ENCODE results near the gene TMX1. TPM values are rescaled to one million over a fixed set of nuclear protein-coding genes. Genes with fewer than 3 reads are reported as not detected.

The TMX1 gene
- total RNA-seq, 1 donor from 2014 or later = 28.1 TPM

GRCh38 chr14:51242545-51243490, 2.8 kb downstream of the TMX1 start:
- DNase-seq = no peak

- DNase-seq = no peak
Observed at GRCh38 chr14:51244591-51244990, 4.5 kb downstream of the TMX1 start.

DNA sequence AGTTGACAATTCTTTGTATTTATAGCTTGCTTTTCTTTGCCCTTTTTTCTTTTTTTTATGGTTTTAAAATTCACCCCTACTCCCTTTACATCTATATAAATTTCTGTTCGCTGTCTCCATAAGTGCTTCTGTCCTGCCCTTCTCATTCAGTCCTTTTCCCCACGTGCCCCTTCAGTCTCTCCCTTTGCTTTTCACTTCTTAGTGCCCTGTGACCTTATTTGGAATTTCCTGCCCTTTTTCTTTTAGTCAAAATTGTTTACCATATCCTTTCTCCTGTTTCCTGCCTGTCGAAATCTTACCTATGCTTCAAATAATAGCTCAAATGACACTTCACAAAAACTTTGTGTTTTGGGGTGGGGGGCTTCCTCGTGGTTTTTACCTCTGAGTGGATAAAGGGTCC, 6.0 kb downstream of the TMX1 start:
- DNase-seq = no peak

GRCh38 chr14:51248016-51248987, 8.3 kb downstream of the TMX1 start:
- no peak for DNase-seq

DNA sequence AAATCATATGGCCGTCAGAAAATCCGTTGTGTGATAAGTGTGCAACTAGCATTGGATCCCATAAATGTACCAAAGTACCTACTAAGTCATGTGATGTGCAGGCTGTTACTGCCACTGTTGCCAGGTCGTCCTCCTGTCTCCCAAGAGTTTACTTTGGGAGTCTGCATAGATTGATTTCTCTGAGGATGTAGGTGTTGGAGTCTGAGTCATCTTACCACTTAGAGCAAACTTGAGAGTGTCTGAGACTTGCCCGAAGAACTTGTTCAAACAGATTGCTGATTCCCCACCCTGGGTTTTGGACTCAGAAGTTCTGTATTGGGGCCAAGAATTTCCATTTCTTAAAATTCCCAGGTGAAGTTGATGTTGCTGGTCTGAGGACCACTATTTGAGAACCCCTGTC, 11.4 kb downstream of the TMX1 start:
- no peak for DNase-seq

DNA sequence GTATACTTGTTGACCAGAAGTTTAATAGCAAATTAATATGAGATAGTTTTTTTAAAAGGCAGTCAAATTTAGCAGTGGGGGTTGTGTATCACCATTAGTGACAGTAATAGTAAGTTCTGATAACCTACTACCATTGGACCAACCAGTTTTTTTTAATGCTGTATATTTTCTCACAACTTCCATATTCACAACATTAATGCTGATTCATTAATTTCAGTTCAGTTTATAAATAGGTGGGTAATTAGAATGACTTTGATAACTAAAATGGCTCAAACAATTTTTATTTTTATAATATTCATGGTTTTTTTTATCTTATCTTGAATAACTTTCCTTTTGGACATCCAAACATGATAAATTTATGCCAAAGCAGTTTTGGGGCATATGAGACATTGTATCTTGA, 13.8 kb downstream of the TMX1 start:
- DNase-seq = no peak

- no peak for DNase-seq
Observed at GRCh38 chr14:51258280-51258679, 18.2 kb downstream of the TMX1 start.

DNA sequence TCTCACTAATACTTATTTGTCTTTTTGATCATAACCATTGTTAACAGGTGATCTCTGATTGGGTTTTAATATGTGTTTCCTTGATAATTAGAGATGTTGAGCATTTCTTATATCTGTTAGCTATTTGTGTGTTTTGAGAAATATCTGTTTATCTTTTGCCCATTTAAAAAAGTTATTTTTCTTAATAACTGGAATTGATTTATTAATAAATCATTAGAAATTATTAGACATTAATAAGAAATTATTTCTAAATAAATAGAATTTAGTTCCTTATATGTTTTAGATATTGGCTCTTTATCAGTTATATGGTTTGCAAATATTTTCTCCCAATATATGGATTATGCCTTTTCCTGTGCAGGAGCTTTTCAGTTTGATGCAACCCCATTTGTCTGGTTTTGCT, 18.7 kb downstream of the TMX1 start:
- no peak for DNase-seq

DNA sequence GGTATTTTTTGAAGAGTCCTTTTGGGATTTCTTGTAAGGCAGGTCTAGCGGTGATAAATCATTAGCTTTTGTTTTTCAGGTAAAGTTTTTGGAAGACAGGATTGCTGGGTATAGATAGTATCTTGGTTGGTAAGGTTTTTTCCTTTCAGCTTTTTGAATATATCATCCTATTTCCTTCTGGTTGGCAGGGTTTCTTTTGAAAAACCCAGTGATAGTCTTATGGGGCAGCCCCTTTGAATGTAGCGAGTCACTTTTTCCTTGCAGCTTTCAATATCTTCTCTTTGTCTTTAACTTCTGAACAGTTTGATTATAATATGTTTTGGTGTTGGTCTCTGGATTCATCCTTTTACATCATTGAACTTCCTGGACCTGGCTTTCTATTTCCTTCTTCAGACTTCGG, 20.2 kb downstream of the TMX1 start:
- no peak for DNase-seq

- DNase-seq = no peak
Observed at GRCh38 chr14:51261151-51261550, 21.1 kb downstream of the TMX1 start.

- DNase-seq = no peak
Observed at GRCh38 chr14:51262868-51263267, 22.8 kb downstream of the TMX1 start.

- no peak for DNase-seq
Observed at GRCh38 chr14:51269634-51270033, 29.6 kb downstream of the TMX1 start.

DNA sequence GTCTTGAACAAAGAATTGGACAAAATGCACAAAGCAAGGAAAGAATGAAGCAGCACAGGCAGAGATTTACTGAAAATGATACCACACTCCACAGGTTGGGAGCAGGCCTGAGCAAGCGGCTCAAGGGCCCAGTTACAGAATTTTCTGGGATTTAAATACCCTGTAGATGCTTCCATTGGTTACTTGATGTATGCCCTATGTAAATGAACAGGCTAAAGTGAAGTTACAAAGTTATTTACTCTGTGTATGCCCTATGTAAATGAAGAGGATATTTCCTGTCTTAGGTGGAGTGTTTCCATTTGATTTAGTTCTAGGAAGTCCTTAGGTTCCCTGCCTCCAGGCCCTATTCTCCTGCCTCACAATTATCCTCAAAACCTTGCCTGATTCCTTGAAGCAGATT, 36.6 kb downstream of the TMX1 start:
- no peak for DNase-seq

GRCh38 chr14:51277753-51278415, 37.8 kb downstream of the TMX1 start:
- DNase-seq = no peak

GRCh38 chr14:51282517-51282916, 42.5 kb downstream of the TMX1 start:
- DNase-seq = no peak

GRCh38 chr14:51283402-51284085, 43.5 kb downstream of the TMX1 start:
- DNase-seq = peak; percentile 79

DNA sequence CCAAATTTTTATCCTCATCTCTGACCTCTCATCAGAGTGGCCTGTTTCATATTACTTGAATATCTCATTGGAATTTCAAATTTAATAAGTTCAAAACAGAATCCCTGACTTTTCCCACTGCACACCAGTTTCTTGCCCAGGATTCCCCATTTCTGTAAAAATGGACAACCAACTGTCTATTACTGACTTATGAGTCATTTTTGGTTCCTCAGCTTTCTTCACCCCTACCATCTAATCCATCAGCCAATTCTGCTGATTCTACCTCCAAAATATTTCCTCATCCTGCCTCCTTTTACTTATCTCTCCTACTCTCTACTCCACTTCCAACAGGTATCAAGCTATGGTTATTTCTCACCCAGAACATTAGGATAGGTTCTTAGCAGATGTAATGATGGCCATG, 44.2 kb downstream of the TMX1 start:
- no peak for DNase-seq

- DNase-seq = no peak
Observed at GRCh38 chr14:51285120-51285519, 45.1 kb downstream of the TMX1 start.

DNA sequence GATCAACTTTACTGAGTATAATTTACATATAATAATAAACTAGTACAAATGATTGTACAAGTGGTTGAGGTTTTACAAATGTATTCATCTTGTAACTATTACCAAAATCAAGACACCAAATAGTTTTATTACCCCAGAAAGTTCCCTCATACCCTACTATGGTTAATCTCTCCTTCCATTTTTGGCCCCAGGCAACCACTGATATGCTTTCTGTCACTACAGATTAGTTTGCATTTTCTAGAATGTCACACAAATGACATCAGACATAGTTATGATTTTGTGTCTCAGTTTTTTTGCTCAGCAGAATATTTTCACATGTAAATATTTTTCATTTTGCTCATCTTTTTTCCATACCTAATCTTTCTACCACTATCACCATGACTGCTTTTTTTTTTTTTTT, 49.1 kb downstream of the TMX1 start:
- DNase-seq = no peak

- DNase-seq = no peak
Observed at GRCh38 chr14:51290132-51290531, 50.1 kb downstream of the TMX1 start.

GRCh38 chr14:51291016-51291415, 51.0 kb downstream of the TMX1 start:
- no peak for DNase-seq
